22Rv1 (cell line): Measurements from ENCODE around the gene DNAH8.

Experiments
- CTCF ChIP-seq: fragments of 450-650 bp; IDR thresholded peaks from 2 replicates; pipeline ENCODE4 v1.5.1; 2017; ENCODE audit warnings: mild to moderate bottlenecking
- ZFX ChIP-seq: fragments of 450-650 bp; IDR thresholded peaks from 2 replicates; pipeline ENCODE4 v1.6.1; 2017; ENCODE audit warnings: antibody characterized with exemption, borderline replicate concordance

GRCh38 chr6:38827024-38827423 lies 111.9 kb downstream of the DNAH8 start:
- TF ChIP-seq CTCF (no peak), ZFX (no peak)
